ENCODE data around the gene EVX1. TPM values are rescaled to one million over a fixed set of nuclear protein-coding genes. Genes with fewer than 3 reads are reported as not detected.

The EVX1 gene
- total RNA-seq, 1 donor from 2014 or later = not detected

- no peak for TF ChIP-seq CTCF (conservative IDR thresholded peaks at IDR 0.05; ENCODE audit: low read depth, low read length)
- no peak overlapping the region for H3K4me3 ChIP-seq (ENCODE audit: low read depth, low read length)
- DNase-seq (ENCODE audit: low read depth) = no peak
Measured at GRCh38 chr7:27245798-27246691, 3.4 kb downstream of the EVX1 start.

DNA sequence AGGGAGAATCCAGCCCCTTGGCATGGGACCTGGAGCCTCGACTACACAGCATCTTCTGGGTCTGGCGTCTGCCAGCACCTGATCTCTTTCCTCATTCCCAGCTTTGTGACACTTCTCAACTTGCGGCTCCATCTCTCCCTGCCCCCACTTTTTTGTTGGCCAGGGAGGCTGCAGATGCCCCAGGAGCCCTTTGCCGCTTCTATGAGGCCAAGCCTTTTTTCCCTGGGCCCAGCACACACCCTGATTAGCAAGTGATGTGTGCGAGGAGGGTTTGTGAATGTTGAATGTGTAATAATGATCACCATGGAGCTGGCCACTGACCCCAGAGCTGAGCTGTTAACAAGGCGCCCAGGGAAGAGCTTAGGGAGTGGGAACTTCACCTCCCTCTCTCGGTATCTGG lies 4.4 kb downstream of the EVX1 start:
- no peak for TF ChIP-seq CTCF (conservative IDR thresholded peaks at IDR 0.05; ENCODE audit: low read depth, low read length)
- H3K4me3 ChIP-seq (ENCODE audit: low read depth, low read length) = no peak overlapping the region
- DNase-seq (ENCODE audit: low read depth) = no peak

DNA sequence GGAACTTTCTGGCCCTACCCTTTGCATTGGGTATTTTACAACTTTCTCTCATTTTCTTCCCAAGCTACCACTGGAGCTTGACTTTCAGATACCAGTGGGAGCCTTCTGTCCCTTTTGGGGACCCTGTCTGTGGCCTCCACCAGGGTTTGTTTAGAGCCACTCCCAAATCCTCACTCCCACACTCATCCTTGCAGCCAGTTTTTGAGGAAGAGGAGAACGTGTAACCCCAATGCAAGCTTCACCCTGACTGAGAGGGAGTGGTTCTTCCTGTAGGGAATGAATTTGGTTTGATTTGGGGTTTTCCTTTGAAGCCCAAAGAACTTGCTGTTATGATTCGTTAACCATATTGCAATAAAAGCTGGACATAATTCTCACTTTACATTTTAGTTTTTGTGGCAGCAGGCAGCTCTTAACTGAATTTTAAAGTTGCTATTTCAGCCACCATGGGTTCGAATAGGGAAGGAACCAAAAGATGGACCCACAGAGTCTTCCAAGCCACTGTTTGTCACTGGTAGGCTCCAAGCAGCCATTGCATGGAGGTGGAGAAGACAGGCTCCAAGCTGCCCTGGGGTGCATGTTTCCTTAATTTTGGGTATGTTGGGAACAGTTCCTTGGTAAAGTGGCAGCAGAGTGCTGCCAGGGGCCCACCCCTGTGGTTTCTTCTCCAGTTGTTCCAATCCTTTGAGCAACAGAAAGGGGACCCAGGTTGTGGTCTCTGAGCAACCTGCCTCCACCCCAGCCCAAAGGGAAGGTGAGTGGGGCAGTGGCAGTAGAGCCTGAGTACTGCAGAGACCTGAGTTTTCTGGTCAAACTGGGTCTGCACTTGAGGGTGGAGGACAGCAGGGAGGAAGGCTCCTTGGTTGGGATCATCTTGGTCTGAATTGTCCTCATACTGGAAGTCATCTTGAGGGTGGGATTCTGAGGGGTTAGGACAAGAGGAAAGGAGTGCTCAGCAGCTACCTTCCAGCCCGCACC lies 5.1 kb downstream of the EVX1 start:
- TF ChIP-seq CTCF (conservative IDR thresholded peaks at IDR 0.05; ENCODE audit: low read depth, low read length) = no peak
- no peak for DNase-seq (ENCODE audit: low read depth)
- no peak overlapping the region for H3K4me3 ChIP-seq (ENCODE audit: low read depth, low read length)

GRCh38 chr7:27248427-27248806 lies 5.8 kb downstream of the EVX1 start:
- no peak for TF ChIP-seq CTCF (conservative IDR thresholded peaks at IDR 0.05; ENCODE audit: low read depth, low read length)

GRCh38 chr7:27248911-27249723 lies 6.5 kb downstream of the EVX1 start:
- DNase-seq (ENCODE audit: low read depth) = no peak
- TF ChIP-seq CTCF (conservative IDR thresholded peaks at IDR 0.05; ENCODE audit: low read depth, low read length) = no peak
- H3K4me3 ChIP-seq (ENCODE audit: low read depth, low read length) = no peak overlapping the region

More at GRCh38 chr7:27248427-27248806, 5.8 kb downstream of the EVX1 start:
- H3K4me3 ChIP-seq (ENCODE audit: low read depth, low read length) = no peak overlapping the region
- DNase-seq (ENCODE audit: low read depth) = no peak
